Upper lobe of left lung (tissue), 4 donors: Measurements from ENCODE around the gene GLT6D1.

Experiments
- EP300 ChIP-seq, 4 donors: sonication (generic); formaldehyde crosslinking; IDR thresholded peaks; one replicate each; pipeline ENCODE4 v1.5.1; 2017; ENCODE audit warnings: antibody characterized with exemption in 4 of 4, control low read depth in 2 of 4
- POLR2A ChIP-seq, 4 donors: fragments of 450-650 bp; IDR thresholded peaks; one replicate each; pipeline ENCODE4 v1.5.1; 2016 to 2017; ENCODE audit warnings: antibody characterized with exemption in 4 of 4, mild to moderate bottlenecking in 2 of 4
- POLR2AphosphoS5 ChIP-seq, 2 donors: sonication (generic); formaldehyde crosslinking; IDR thresholded peaks; one replicate each; pipeline ENCODE4 v1.5.1; 2017; ENCODE audit warnings: antibody characterized with exemption in 2 of 2
- TF ChIP-seq, protein P1 (sequence below), 6 experiments: fragments of 450-650 bp in 4 of 6; fragments of 200-600 bp in 2 of 6; sonication (generic) in 2 of 6; IDR thresholded peaks; one replicate each; pipeline ENCODE4 v1.5.1; 2016 to 2019; ENCODE audit warnings: antibody characterized with exemption in 6 of 6

DNA sequence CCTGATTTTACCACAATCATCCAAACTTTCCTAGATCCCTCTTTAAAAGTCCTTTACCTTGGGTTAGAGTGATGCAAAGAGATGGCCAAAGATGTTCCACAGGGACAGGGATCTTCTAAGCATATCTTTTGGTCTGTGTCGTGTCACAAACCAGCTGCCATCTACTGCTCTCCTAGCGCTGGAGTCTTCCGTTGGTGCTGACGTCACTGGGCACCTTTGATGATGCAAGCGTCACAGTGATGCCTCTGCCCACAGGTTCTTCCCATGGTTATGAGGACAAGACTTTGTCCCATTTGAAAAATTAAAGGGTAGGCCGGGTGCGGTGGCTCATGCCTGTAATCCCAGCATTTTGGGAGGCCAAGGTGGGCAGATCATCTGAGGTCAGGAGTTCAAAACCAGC, 1.7 kb upstream of the GLT6D1 start:
- TF ChIP-seq, protein P1, sequence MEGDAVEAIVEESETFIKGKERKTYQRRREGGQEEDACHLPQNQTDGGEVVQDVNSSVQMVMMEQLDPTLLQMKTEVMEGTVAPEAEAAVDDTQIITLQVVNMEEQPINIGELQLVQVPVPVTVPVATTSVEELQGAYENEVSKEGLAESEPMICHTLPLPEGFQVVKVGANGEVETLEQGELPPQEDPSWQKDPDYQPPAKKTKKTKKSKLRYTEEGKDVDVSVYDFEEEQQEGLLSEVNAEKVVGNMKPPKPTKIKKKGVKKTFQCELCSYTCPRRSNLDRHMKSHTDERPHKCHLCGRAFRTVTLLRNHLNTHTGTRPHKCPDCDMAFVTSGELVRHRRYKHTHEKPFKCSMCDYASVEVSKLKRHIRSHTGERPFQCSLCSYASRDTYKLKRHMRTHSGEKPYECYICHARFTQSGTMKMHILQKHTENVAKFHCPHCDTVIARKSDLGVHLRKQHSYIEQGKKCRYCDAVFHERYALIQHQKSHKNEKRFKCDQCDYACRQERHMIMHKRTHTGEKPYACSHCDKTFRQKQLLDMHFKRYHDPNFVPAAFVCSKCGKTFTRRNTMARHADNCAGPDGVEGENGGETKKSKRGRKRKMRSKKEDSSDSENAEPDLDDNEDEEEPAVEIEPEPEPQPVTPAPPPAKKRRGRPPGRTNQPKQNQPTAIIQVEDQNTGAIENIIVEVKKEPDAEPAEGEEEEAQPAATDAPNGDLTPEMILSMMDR (IDR thresholded peaks at IDR 0.05): no peak
- TF ChIP-seq POLR2AphosphoS5 (IDR thresholded peaks at IDR 0.05) (no peak), EP300 (IDR thresholded peaks at IDR 0.05) (no peak), POLR2A (IDR thresholded peaks at IDR 0.05) (no peak)
